ENCODE results near the gene STARD13.

GRCh38 chr13:33178209-33178840 is 107.2 kb downstream of the STARD13 start:
- TF ChIP-seq CTCF (IDR thresholded peaks at IDR 0.05), result no peak
- no peak for TF ChIP-seq POLR2A (IDR thresholded peaks at IDR 0.05)
- no peak for TF ChIP-seq EP300 (IDR thresholded peaks at IDR 0.05)
